Effector memory CD8-positive, alpha-beta T cell (primary cell): ENCODE measurements around the gene EIF2D.

ENCODE experiments used
- ATAC-seq: fragments of 150-1000 bp; cut with Tn5 transposase; replicated peaks from 2 replicates; pipeline ENCODE4 v1.10.0; 2021; ENCODE audit warnings: mild to moderate bottlenecking, moderate library complexity
- DNase-seq, 3 experiments: peaks; one replicate each; pipeline ENCODE4 v3.0.0; 2021
- H3K27ac Mint-ChIP-seq, 2 donors: one replicate each; pipeline ENCODE4 v1.8.0; 2022; ENCODE audit warnings: mild to moderate bottlenecking in 2 of 2, mixed read lengths in 2 of 2, moderate library complexity in 2 of 2
- H3K27me3 Mint-ChIP-seq, 2 donors: one replicate each; pipeline ENCODE4 v1.8.0; 2022; ENCODE audit warnings: mixed read lengths in 2 of 2
- H3K36me3 Mint-ChIP-seq: one replicate; pipeline ENCODE4 v1.8.0; 2022; ENCODE audit warnings: mild to moderate bottlenecking, moderate library complexity, mixed read lengths; ENCODE audit not compliant: insufficient read depth
- H3K4me1 Mint-ChIP-seq, 2 donors: one replicate each; pipeline ENCODE4 v1.8.0; 2022; ENCODE audit warnings: low read depth in 2 of 2, mixed read lengths in 2 of 2
- H3K4me3 Mint-ChIP-seq, 2 donors: one replicate each; pipeline ENCODE4 v1.8.0; 2022; ENCODE audit warnings: mild to moderate bottlenecking in 2 of 2, mixed read lengths in 2 of 2, moderate library complexity in 2 of 2
- H3K9me3 Mint-ChIP-seq, 2 donors: one replicate each; pipeline ENCODE4 v1.8.0; 2022; ENCODE audit warnings: mixed read lengths in 2 of 2

Gene EIF2D

DNA sequence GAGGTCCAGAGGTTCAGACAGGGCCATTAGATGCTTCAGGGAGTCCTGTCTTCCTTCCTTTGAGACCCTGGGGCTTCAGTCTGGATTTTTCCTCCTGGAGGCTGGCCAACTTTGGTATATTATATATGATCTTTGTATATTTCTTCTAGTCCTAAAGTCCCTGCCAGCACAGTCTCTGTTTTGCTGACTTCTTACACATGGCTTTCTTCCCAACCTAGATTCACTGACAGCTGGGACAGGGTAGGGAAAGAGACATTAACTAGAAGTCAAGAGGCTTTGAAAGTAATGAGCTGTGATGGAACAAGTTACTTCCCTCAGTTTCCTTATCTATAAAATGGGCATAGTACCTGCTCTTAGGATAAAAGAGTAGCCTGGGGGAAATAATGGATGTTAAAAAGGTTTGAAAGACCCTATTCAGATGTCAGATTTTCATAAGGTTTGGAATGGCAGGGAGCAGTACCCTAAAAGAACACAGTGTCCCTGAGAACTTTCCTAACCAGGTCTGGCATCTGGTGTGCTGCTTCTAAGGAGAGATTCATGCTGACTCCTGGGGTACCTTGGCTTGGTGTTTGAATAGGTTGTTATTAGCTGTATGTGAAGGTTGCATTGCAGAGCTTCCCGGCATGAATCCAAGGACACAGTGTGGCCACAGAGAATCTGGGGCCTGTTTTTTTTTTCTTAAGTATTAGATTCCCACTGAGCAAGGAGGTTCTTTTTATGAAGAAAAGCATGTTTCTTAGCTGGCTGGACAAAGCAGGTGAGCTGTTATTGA is 57.4 kb downstream of the EIF2D start:
- Mint-ChIP-seq H3K36me3 (peaks cover 33% of the 10 kb centered on the region), H3K27me3 (no peaks in the 10 kb centered on the region), H3K9me3 (no peaks in the 10 kb centered on the region), H3K4me1 (peaks cover 58 to 74% of the 10 kb centered on the region in 2 donors), H3K4me3 (peak overlapping the region; percentile 92 to 94), H3K27ac (peak overlapping the region; percentile 94 to 95)
- DNase-seq (no peak), ATAC-seq (no peak)

DNA sequence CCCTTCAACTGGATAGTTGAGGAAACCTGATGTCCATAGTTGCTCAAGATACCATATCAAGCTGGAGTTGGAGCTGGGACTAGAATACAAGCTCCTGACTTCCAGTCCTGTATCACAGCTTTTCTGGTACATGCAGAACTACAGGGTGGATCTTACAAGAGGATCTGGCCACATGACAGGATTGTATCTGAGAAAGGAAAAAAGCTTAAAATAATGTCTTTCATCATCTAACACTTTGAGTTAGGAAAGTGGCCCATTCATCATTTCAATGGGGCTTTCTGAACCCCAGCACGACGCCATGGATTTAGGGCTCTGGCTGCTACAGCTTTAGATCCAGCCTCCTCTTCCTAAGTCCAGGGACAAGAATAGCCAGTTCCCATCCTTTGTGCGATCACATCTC is 58.1 kb downstream of the EIF2D start:
- H3K4me3 Mint-ChIP-seq, result no peak overlapping the region
- peak overlapping the region; percentile 94 to 95 for H3K27ac Mint-ChIP-seq
- H3K36me3 Mint-ChIP-seq, result peaks cover 26% of the 10 kb centered on the region
- no peak for DNase-seq
- ATAC-seq, result no peak
- H3K9me3 Mint-ChIP-seq, result no peaks in the 10 kb centered on the region
- no peaks in the 10 kb centered on the region for H3K27me3 Mint-ChIP-seq
- peaks cover 53 to 72% of the 10 kb centered on the region in 2 donors for H3K4me1 Mint-ChIP-seq

DNA sequence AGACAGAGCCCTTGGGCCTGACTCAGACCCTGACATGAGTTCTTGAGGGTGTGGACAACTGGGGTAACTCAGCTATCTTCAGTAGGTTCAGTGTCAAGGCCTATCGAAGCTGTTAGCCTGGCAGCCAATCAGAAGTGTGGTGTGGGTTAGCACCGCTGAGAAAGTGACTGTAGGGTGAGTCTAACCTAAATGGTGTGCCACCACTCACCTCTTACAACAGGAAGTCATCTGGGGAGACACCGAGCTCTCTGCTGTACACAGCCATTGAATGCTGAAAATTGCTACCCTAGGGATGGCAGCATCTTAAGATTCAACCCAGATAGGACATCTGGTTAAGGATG is 60.3 kb downstream of the EIF2D start:
- peak; percentile 91 for ATAC-seq
- H3K27me3 Mint-ChIP-seq, result no peaks in the 10 kb centered on the region
- peaks cover 5% of the 10 kb centered on the region for H3K36me3 Mint-ChIP-seq
- peak overlapping the region; percentile 15 to 76 for H3K4me3 Mint-ChIP-seq
- peaks cover 46 to 66% of the 10 kb centered on the region in 2 donors for H3K4me1 Mint-ChIP-seq
- peak; percentile 74 to 82 (median 76) for DNase-seq
- no peaks in the 10 kb centered on the region for H3K9me3 Mint-ChIP-seq
- peak overlapping the region; percentile 66 to 95 for H3K27ac Mint-ChIP-seq

DNA sequence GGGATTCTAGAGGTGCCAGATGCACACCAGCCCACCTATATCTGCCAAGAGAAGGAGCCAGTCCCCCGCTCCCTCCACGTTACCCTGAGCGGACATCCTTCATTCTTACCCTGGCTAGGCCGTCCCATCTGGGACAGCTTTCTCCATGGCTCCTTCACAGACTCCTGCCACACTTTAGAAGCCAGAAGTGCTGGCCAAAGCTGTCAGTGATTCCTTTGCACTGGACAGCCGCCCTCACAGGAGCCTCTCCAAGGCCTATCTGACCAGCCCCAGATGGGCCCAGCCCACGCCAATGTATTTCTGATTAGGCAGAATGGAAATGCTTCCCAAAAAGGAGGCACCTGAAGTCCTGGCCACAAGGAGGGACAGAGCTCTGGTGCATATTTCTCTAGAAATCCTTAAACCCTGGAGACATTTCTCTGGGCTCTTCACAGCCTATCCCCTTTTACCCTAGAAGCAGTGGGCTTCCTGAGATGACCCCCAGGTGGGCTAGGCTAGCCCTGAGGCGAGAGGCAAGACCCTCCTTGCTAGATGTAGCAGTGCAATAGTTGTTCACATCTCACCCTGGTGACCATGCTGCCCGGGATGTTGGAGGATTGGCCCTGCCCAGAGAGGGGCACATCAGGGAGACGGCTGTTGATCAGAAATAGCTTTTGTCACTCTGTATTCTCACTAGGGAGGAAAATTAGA is 60.8 kb downstream of the EIF2D start:
- H3K4me1 Mint-ChIP-seq, result peaks cover 44 to 64% of the 10 kb centered on the region in 2 donors
- no peaks in the 10 kb centered on the region for H3K27me3 Mint-ChIP-seq
- DNase-seq (no peak), ATAC-seq (no peak)
- H3K27ac Mint-ChIP-seq, result peak overlapping the region; percentile 66 to 95
- H3K9me3 Mint-ChIP-seq, result no peaks in the 10 kb centered on the region
- H3K4me3 Mint-ChIP-seq, result peak overlapping the region; percentile 15 to 76
- H3K36me3 Mint-ChIP-seq, result peaks cover 4% of the 10 kb centered on the region

DNA sequence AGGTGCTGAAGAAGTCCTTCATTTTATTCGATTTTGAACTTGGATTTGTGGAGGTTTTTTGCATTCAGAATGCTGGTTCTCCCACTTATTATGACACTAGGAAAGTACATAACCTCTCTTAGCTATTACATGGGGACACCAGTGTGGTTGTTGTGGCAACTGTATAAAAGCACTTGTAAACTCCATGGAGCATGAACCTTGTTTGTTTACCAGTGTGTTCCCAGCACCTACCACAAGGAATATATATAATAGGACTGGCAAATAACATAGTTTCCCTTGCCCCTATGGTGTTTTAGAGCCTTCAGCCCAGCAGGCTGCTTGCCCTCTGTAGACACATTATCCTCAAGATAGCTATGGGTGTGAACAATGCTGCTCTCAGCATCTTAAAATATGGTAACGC is 61.8 kb downstream of the EIF2D start:
- ATAC-seq, result no peak
- Mint-ChIP-seq H3K27me3 (no peaks in the 10 kb centered on the region), H3K4me3 (no peak overlapping the region), H3K9me3 (no peaks in the 10 kb centered on the region), H3K4me1 (peaks cover 34 to 58% of the 10 kb centered on the region in 2 donors), H3K36me3 (peaks cover 4% of the 10 kb centered on the region), H3K27ac (peak overlapping the region in 1 of 2 donors; percentile 95)
- DNase-seq, result no peak

DNA sequence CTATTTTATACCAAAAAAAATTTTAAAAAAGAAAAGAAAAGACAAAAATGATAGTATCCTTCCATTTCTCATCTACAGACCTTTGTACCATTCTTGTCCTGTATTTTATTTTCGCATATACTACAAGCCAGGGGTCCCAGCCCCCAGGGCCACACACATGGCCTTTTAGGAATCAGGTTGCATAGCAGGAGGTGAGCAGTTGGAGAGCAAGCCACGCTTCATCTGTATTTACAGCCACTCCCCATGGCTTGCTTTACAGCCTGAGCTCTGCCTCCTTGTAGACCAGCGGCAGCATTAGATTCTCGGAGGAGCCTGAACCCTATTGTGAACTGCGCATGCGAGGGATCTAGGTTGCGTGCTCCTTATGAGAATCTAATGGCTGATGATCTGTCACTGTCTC is 65.2 kb downstream of the EIF2D start:
- ATAC-seq (no peak), DNase-seq (no peak)
- Mint-ChIP-seq H3K9me3 (no peaks in the 10 kb centered on the region), H3K36me3 (peaks cover 4% of the 10 kb centered on the region), H3K4me3 (no peak overlapping the region), H3K27ac (no peak overlapping the region), H3K4me1 (peaks cover 17 to 36% of the 10 kb centered on the region in 2 donors), H3K27me3 (no peaks in the 10 kb centered on the region)

DNA sequence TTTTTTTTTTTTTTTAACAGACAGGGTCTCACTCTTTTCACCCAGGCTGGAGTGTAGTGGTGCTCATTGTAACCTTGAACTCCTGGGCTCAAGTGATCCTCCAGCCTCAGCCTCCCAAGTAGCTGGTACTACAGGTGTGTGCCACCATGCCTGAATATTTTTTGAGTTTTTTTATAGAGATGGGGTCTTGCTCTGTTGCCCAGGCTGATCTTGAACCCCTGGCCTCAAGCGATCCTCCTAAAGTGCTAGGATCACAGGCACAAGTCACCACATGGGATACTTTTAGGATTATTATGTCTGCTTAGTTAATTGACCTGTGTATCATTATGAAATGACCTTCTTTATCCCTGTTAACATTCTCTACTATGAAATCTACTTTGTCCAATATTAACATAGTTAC is 66.9 kb downstream of the EIF2D start:
- Mint-ChIP-seq H3K27ac (no peak overlapping the region), H3K4me1 (peaks cover 6 to 23% of the 10 kb centered on the region in 2 donors), H3K36me3 (no peaks in the 10 kb centered on the region), H3K4me3 (no peak overlapping the region), H3K27me3 (no peaks in the 10 kb centered on the region), H3K9me3 (no peaks in the 10 kb centered on the region)
- DNase-seq, result no peak
- ATAC-seq, result peak; percentile 23

DNA sequence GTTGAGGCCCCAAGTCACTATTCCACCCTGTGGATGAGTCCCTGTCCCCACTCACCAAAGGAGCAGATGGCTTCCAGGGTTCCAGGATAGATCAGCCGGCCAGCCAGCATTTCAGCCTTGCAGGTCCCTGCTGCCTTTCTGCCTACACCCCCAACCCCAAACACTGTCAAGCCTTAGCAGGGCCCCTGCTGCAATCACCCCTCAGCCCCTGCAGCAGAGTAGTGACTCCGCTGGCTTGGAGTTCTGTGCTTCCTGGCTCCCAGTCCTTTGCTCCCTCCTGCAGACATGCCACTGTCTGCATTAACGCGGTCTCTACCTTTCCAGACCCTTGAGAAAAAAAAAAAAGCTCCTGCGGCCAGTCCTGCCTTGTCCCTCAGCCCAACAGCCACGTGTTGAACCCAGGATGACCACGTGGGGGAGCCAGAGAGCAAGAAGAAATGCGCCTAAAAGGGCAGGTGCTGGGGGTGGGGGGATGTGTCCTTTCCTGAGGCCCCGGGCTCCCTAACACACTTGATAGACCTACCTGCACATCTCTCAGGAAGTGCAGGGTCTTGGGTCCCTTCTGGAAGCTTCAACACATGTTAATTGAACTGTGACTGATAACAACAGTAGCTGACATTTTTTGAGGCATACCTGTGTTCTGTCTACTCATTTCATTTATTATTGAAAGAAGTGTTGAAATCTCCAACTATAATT is 67.6 kb downstream of the EIF2D start:
- no peaks in the 10 kb centered on the region for H3K27me3 Mint-ChIP-seq
- H3K4me1 Mint-ChIP-seq, result peaks cover 6 to 18% of the 10 kb centered on the region in 2 donors
- peak; percentile 84 to 88 (median 87) for DNase-seq
- ATAC-seq, result peak; percentile 93
- H3K36me3 Mint-ChIP-seq, result no peaks in the 10 kb centered on the region
- H3K4me3 Mint-ChIP-seq, result no peak overlapping the region
- peak overlapping the region in 1 of 2 donors; percentile 20 for H3K27ac Mint-ChIP-seq
- no peaks in the 10 kb centered on the region for H3K9me3 Mint-ChIP-seq
